Coronary artery (tissue), 2 donors: ENCODE results near the gene MECR.
"Not testable (repeated sequence)": the region's sequence is repeated elsewhere in the genome, so short reads cannot be mapped to it uniquely, and the experiment has no call there.

ENCODE experiments used
- DNase-seq: peaks from one replicate; pipeline ENCODE4 v3.0.0-alpha.2; 2017; ENCODE audit warnings: low spot score
- H3K27ac ChIP-seq, 2 donors: fragments of 200-600 bp; sonication (generic); one replicate each; pipeline ENCODE4 v1.5.1; 2016 to 2019
- H3K4me3 ChIP-seq: fragments of 200-600 bp; sonication (generic); 2 replicates; pipeline ENCODE4 v1.5.1; 2016; ENCODE audit warnings: mild to moderate bottlenecking, moderate library complexity
- CTCF ChIP-seq: fragments of 200-600 bp; sonication (generic); IDR thresholded peaks from one replicate; pipeline ENCODE4 v1.5.1; 2019; ENCODE audit warnings: antibody characterized with exemption

Gene MECR

DNA sequence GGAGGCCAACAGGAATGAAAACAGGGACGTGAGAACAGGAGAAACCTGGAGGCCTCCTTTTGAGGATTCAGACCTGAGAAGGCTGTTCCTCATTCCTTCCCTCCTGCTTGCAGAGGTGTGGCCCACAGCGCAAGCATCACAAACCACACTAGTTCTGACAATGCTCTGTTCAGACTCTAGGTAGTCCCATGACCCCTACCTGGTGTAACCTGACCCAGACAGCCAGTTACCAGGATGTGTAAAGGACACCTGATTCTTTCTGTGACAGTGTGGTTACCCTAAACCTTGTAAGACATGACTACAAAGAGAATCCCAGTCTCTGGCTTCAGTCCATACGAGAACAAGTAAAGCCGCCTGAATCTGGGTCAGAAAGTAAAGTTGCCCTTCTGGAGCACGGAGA, 3.2 kb downstream of the MECR start:
- DNase-seq = no peak
- no peak overlapping the region for H3K4me3 ChIP-seq
- TF ChIP-seq CTCF = no peak
- H3K27ac ChIP-seq = no peak overlapping the region

GRCh38 chr1:29225361-29225760, 5.4 kb downstream of the MECR start:
- no peak for TF ChIP-seq CTCF
- no peak overlapping the region for H3K4me3 ChIP-seq
- DNase-seq = no peak
- no peak overlapping the region for H3K27ac ChIP-seq

- DNase-seq = no peak
- TF ChIP-seq CTCF = no peak
These were observed 6.3 kb downstream of the MECR start for GRCh38 chr1:29224356-29224837.

GRCh38 chr1:29223521-29223920, 7.2 kb downstream of the MECR start:
- no peak overlapping the region for H3K4me3 ChIP-seq
- no peak overlapping the region for H3K27ac ChIP-seq
- DNase-seq = no peak
- TF ChIP-seq CTCF = no peak

More at GRCh38 chr1:29224356-29224837, 6.3 kb downstream of the MECR start:
- Histone ChIP-seq H3K27ac (no peak overlapping the region), H3K4me3 (no peak overlapping the region)

DNA sequence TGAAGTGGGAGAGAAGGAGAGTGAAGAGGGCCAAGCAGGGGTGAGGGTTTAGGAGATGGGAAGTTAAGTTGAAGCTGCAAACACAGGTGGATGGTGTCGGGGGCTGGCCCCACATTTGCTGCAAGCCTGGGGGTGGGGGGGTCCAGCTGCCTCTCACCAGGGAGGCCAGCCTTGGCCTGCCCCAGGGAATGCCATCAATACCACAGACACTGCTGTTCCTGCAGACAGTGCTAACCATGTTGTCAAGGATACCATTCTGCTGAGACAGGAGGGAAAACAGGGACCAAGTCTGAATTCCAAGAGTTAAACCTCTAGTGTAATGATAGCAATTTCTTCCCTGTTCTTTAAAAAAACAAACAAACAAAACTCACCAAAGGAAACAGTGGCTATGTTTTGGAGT, 8.0 kb downstream of the MECR start:
- TF ChIP-seq CTCF = no peak
- no peak overlapping the region for H3K27ac ChIP-seq
- no peak for DNase-seq
- H3K4me3 ChIP-seq = no peak overlapping the region

DNA sequence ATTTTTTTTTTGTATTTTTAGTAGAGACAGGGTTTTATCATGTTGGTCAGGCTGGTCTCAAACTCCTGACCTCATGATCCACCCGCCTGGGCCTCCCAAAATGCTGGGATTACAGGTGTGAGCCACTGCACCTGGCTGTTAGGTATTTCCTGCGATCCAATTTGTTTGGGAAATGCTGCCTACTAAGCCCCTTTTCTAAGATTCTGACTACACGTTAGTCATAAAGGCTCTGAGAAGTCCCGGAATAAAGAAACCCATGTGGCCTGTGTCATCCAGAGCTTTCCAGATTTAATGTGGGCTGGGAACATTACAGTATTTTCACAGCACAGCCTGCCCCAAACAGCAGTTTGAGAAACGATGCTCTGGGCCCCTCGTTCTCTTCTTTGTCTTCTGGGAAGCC, 8.5 kb downstream of the MECR start:
- DNase-seq, H3K27ac ChIP-seq, H3K4me3 ChIP-seq: not testable (repeated sequence)

- Histone ChIP-seq H3K4me3 (no peak overlapping the region), H3K27ac (no peak overlapping the region)
- DNase-seq = no peak
- no peak for TF ChIP-seq CTCF
These were observed 9.4 kb downstream of the MECR start for GRCh38 chr1:29221296-29221695.

- H3K4me3 ChIP-seq = no peak overlapping the region
- no peak for DNase-seq
- no peak overlapping the region for H3K27ac ChIP-seq
- TF ChIP-seq CTCF = no peak
These were observed 12.5 kb downstream of the MECR start for GRCh38 chr1:29218223-29218622.
